Adipocyte (in vitro differentiated cells): ENCODE measurements around the gene CPS1.

Source experiments
- DNase-seq: peaks from one replicate; pipeline ENCODE4 v3.0.0-alpha.2; 2015; ENCODE audit warnings: low read depth
- H3K27me3 ChIP-seq: replicated peaks from 2 replicates; pipeline ENCODE4 v1.7.0; 2013; ENCODE audit warnings: mild to moderate bottlenecking, low read length, moderate library complexity; ENCODE audit not compliant: control insufficient read depth, insufficient read depth
- H3K36me3 ChIP-seq: 2 replicates; pipeline ENCODE4 v1.7.0; 2013; ENCODE audit warnings: low read length, mild to moderate bottlenecking, moderate library complexity; ENCODE audit not compliant: control insufficient read depth, insufficient read depth, severe bottlenecking
- H3K4me1 ChIP-seq: 2 replicates; pipeline ENCODE4 v1.7.0; 2013; ENCODE audit warnings: mild to moderate bottlenecking, low read length, moderate library complexity; ENCODE audit not compliant: control insufficient read depth, insufficient read depth
- H3K4me3 ChIP-seq: 2 replicates; pipeline ENCODE4 v1.7.0; 2013; ENCODE audit warnings: mild to moderate bottlenecking, low read length, moderate library complexity
- H3K9ac ChIP-seq: 2 replicates; pipeline ENCODE4 v1.7.0; 2013; ENCODE audit warnings: mild to moderate bottlenecking, low read length, moderate library complexity
- H3K9me3 ChIP-seq: 2 replicates; pipeline ENCODE4 v1.7.0; 2013; ENCODE audit warnings: mild to moderate bottlenecking, low read length, moderate library complexity; ENCODE audit not compliant: control insufficient read depth

The CPS1 gene

DNA sequence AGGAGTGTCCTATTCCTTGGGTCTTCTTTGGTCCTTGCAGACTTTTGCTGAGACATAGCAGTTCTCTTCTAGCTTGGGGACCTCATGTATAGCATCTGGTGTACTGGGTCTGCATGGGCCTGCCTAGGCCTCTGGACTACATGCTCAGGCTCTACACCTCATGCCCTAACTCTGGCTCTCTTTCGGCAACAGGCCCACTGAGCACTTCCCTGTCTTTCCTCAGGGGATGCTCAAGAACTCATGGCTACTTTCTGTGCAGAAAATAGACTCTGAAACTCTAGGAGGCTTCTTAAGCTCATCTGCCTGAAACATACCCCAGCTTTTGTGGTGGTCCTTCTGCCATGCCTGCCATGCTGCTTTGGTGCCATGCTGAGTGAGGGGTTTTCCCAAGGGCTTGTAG lies 21.5 kb upstream of the CPS1 start:
- Histone ChIP-seq H3K4me3 (no peak overlapping the region), H3K4me1 (peaks cover 5% of the 10 kb centered on the region), H3K27me3 (no peaks in the 10 kb centered on the region), H3K9ac (no peak overlapping the region), H3K9me3 (no peaks in the 10 kb centered on the region), H3K36me3 (no peaks in the 10 kb centered on the region)
- no peak for DNase-seq

DNA sequence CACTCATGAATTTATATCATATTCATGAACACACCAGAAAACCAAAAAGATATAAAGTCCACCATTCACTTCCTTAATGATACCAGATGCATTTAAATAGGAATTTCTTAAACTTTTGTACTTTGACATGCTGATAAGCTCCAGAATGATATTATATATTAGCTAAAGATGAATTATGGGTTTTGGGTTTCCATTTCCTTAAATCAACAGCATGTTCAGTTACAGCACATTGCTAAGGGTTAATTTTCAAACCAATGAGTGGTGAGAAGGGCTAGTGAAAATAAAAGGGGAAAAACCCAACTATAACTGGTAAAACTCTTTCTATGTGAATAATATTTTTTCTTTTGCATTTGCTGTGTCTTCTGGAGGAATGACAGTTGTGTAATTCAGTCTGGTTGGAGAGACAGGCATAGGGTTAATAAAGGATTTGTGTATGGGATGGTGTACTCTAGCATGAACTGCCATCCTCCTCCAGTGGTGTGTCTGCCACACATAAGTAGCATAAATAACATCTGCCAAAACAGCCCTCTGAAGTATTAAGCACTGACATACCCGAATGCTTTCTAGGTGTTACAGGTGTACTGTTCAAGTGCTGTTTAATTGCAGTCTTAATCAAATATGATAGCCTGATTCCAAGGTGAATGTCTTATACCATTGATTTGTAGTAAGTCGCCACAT lies 19.3 kb upstream of the CPS1 start:
- H3K36me3 ChIP-seq: no peaks in the 10 kb centered on the region
- no peak overlapping the region for H3K4me3 ChIP-seq

DNA sequence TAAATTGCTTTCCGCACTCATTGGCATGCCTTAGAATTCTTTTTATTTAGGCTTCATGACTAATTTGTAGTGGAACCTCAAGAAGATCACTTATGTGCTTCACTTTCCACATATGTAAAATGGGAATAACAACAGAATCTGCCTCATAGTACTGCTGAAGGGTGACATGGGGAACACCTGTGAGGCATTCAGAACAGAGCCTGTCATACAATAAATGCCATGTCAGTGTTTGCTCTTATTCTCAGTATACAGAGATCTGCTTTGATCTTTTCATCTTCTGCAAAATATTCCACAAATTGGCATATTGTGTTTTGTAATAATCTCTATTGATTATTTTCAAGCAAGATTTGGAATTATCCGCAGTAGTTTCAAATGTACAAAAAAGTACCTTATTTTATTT lies 17.4 kb upstream of the CPS1 start:
- H3K9ac ChIP-seq: no peak overlapping the region
- no peak overlapping the region for H3K4me3 ChIP-seq
- no peaks in the 10 kb centered on the region for H3K36me3 ChIP-seq
- H3K4me1 ChIP-seq: peaks cover 5% of the 10 kb centered on the region
- H3K27me3 ChIP-seq: no peaks in the 10 kb centered on the region
- no peaks in the 10 kb centered on the region for H3K9me3 ChIP-seq
- no peak for DNase-seq

More for the DNA sequence above, 19.3 kb upstream of the CPS1 start:
- Histone ChIP-seq H3K9me3 (no peaks in the 10 kb centered on the region), H3K4me1 (peaks cover 7% of the 10 kb centered on the region), H3K9ac (no peak overlapping the region), H3K27me3 (no peaks in the 10 kb centered on the region)
- no peak for DNase-seq

DNA sequence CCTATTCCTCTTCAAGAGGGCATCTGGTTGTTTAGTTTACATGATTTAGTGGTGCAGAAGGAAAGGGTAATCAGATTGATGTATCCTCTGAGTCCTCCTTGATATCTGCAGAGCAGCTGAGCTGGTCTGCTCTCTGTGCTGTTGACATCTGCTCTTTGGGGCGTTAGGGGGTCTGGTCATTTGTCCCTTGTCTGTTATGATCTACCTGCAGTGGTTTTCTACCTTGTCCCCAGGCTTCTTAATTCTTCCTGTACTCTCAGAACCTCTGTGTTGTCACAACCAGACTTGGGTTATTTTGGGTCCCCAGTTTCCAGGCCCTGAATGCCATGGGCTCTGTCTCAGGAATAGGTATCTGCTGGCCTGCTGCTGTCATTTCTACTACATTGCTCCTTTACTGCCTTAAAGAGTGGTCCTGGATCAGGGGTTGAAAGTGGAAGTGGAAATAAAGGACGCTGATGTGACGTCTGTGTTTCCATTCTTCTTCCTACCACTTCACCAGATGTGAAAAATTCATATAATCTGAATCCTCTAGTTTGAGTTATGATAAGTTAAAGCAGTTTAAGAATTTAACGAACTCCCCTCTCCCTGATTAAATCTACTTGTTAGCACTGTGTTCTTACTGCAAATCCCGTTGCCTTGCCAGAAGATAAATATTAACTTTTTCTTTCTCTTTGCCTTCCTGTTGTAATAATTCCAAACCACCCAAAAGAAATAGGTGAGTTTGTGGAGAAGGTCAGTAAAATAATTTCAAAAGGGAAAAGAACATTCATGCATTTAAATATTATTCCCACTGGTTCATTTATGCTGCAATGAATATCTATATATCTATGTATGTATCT lies 16.6 kb upstream of the CPS1 start:
- H3K4me3 ChIP-seq: no peak overlapping the region
- H3K36me3 ChIP-seq: no peaks in the 10 kb centered on the region
- no peak for DNase-seq
- H3K4me1 ChIP-seq: peaks cover 5% of the 10 kb centered on the region
- H3K9ac ChIP-seq: no peak overlapping the region
- H3K27me3 ChIP-seq: no peaks in the 10 kb centered on the region
- H3K9me3 ChIP-seq: no peaks in the 10 kb centered on the region

DNA sequence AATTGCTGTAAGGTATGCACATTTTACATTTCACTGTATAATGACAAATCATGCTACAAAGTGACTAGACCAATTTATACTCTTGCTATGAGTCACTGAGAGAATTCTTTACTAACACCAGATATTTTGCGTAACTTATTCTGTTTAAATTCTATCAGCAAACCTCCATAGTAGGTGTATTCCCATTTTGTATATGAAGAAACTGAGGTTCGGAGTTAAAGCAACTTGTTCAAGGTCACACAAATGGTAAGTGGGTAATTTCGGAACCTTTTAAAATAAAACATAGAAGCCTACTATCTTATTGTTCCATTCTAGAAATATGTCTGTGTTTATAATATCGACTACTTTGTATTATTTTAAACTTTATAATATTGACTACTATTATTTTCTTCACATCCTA lies 15.9 kb upstream of the CPS1 start:
- no peaks in the 10 kb centered on the region for H3K27me3 ChIP-seq
- H3K36me3 ChIP-seq: no peaks in the 10 kb centered on the region
- H3K9ac ChIP-seq: no peak overlapping the region
- peaks cover 5% of the 10 kb centered on the region for H3K4me1 ChIP-seq
- H3K4me3 ChIP-seq: no peak overlapping the region
- no peaks in the 10 kb centered on the region for H3K9me3 ChIP-seq
- DNase-seq: no peak

DNA sequence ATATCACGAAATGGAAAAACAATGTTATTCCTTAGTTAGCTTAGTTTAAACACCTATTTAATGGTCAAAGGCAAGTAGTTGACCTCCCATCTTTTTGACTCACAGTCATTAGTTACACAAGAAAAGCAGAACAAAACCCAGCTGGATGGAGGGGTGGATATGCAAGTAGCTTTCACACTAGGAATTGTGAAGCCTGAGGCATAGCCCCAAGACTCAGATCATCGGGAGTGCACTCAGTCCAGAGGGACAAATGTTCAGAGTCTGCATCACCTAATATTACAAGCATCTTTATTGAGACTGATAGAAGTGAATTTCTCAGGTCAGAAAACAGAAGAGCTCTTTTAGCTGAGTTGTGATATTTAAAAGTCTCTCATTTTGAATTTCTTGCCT lies 15.5 kb upstream of the CPS1 start:
- Histone ChIP-seq H3K9me3 (no peaks in the 10 kb centered on the region), H3K27me3 (no peaks in the 10 kb centered on the region), H3K4me1 (peaks cover 5% of the 10 kb centered on the region), H3K36me3 (no peaks in the 10 kb centered on the region), H3K9ac (no peak overlapping the region), H3K4me3 (no peak overlapping the region)
- DNase-seq: peak; percentile 1

DNA sequence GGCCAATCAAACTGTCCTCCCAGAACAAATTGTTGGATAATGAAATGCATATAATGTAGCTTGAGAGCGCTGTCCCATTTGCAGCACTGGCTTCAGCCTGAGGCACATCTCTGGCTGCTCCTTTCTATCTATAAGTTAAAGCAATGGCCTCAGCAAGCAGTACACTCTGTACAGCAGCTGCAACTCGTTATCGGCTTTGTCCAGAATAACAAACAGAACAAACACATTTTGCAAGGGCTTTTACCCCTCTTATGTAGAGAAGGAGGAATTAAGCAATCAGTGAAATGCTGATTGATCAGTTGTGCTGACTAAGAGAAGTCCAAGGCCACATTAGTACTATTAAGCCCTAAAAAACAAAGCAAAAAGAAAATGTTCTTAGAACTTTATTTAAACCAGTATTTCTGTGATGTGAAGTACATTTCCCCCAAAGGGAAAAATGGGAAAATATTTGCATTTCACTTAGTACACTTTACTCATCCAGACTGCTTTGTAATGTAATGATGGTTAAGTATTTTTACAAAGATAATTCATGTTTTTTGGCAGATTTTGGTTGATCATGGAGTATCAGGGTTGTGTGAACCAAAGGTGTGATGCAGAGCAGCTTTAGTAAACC lies 15.0 kb upstream of the CPS1 start:
- Histone ChIP-seq H3K9ac (no peak overlapping the region), H3K27me3 (no peaks in the 10 kb centered on the region), H3K4me1 (peaks cover 5% of the 10 kb centered on the region), H3K36me3 (no peaks in the 10 kb centered on the region), H3K9me3 (no peaks in the 10 kb centered on the region), H3K4me3 (no peak overlapping the region)
- DNase-seq: peak; percentile 64

DNA sequence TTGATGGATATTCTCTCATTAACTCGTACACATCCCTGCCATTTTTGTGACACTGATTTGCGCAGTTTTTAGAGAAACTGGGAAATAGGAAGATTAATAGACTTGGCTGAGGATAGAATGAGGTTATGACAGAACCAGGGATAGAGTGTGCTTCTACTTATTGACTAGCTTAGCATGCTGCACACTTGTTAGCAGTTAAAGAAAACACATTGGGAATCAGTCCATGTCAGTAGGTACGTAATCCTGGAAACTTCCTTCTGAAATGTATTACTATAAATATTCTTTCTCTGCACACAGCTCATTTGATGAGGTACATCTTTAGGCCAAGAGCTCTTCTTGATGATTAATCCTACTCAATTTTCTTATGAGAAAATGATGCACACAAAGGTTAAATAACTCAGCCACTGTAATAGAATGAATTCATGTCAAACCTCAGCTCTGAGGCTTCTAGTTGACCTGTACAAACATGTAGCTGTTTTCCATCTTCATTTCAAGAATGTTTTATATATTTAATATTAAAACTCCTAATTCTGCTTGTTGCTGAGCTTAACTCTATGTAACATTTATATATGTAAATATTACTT lies 12.3 kb upstream of the CPS1 start:
- no peaks in the 10 kb centered on the region for H3K9me3 ChIP-seq
- no peaks in the 10 kb centered on the region for H3K27me3 ChIP-seq
- H3K4me3 ChIP-seq: no peak overlapping the region
- no peaks in the 10 kb centered on the region for H3K36me3 ChIP-seq
- H3K9ac ChIP-seq: no peak overlapping the region
- peaks cover 5% of the 10 kb centered on the region for H3K4me1 ChIP-seq
- DNase-seq: no peak

DNA sequence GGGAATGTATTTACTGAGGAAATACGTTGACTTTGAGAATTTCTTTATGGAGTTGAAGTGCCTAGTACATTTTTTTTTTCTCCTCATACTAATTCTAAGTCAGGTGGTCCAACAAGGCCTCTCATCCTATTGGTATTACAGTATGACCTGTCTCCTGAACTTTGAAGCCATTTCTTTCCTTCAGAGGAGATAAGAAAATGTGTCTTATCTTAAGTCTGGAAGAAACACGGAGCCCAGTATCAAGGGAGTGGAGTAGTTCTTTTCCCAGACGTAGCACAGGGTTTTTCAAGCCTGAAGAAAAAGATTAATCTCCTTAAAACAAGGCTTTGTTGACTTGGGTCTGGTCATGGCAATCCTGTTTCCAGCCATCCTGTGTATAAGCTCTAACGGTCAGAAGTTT lies 11.6 kb upstream of the CPS1 start:
- no peak overlapping the region for H3K4me3 ChIP-seq
- no peaks in the 10 kb centered on the region for H3K27me3 ChIP-seq
- peaks cover 5% of the 10 kb centered on the region for H3K4me1 ChIP-seq
- no peaks in the 10 kb centered on the region for H3K9me3 ChIP-seq
- no peak overlapping the region for H3K9ac ChIP-seq
- no peak for DNase-seq
- no peaks in the 10 kb centered on the region for H3K36me3 ChIP-seq

DNA sequence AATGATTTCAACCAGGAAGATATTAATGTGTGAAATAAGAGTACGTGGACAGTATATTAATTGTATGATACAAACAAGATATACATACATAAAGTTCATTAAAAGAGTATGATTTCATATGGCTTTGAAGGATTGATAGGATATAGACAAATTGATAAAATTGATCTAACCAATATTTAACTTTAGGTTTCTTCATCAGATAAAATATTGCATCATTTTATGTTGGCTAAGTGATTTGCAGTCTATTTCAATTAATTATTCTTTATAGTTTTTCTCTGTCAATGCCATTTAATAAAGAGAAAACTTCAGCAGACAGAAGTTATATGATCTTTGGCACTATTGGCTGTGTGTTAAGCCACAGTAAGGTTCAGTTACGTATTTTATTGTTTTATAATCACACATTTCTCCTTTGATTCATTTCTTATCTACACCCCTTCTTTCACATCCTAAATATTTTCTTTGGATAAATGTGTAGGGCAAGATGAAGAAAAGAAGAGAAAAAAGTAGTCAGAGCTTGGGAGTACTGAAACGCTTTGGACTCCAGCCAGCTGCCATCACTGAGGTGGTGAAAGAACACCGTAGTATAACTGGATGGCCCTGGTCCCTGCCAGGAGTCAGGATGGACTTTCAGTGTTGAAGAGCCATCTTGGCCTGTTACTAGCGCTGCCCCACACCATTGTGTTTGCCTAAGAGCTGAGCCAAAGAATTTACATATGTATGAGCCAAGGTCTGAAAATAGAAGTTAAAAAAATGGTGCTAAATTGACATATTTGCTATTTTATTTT lies 9.8 kb upstream of the CPS1 start:
- no peak overlapping the region for H3K9ac ChIP-seq
- H3K9me3 ChIP-seq: no peaks in the 10 kb centered on the region
- H3K36me3 ChIP-seq: no peaks in the 10 kb centered on the region
- no peak for DNase-seq
- no peaks in the 10 kb centered on the region for H3K27me3 ChIP-seq
- H3K4me1 ChIP-seq: peaks cover 3% of the 10 kb centered on the region
- H3K4me3 ChIP-seq: no peak overlapping the region

DNA sequence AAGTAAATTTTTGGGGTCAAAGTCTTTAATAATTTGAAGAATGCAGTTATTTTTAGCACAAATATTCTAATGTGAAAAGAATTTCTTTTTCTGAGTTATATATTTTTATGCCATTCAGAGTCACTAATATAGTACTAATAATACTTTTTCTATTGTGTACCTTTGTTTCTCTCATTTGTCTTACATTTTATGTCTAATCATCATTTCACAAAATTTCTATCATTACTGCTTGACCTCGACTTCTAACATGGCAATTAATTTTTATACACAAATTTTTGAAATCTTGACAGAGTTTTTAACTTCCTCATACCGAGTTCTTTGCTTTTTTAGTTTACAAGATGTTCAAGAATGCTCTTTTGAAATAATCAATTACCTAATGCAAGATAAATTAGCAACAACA lies 8.4 kb upstream of the CPS1 start:
- DNase-seq: no peak
- no peak overlapping the region for H3K4me3 ChIP-seq
- no peaks in the 10 kb centered on the region for H3K9me3 ChIP-seq
- no peaks in the 10 kb centered on the region for H3K27me3 ChIP-seq
- H3K36me3 ChIP-seq: no peaks in the 10 kb centered on the region
- no peaks in the 10 kb centered on the region for H3K4me1 ChIP-seq
- H3K9ac ChIP-seq: no peak overlapping the region
